Measurements from ENCODE around the gene SLC9A7.

The SLC9A7 gene

GRCh38 chrX:46722742-46723568, 36.0 kb downstream of the SLC9A7 start:
- TF ChIP-seq, protein P1, sequence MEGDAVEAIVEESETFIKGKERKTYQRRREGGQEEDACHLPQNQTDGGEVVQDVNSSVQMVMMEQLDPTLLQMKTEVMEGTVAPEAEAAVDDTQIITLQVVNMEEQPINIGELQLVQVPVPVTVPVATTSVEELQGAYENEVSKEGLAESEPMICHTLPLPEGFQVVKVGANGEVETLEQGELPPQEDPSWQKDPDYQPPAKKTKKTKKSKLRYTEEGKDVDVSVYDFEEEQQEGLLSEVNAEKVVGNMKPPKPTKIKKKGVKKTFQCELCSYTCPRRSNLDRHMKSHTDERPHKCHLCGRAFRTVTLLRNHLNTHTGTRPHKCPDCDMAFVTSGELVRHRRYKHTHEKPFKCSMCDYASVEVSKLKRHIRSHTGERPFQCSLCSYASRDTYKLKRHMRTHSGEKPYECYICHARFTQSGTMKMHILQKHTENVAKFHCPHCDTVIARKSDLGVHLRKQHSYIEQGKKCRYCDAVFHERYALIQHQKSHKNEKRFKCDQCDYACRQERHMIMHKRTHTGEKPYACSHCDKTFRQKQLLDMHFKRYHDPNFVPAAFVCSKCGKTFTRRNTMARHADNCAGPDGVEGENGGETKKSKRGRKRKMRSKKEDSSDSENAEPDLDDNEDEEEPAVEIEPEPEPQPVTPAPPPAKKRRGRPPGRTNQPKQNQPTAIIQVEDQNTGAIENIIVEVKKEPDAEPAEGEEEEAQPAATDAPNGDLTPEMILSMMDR (IDR thresholded peaks at IDR 0.05; ENCODE audit: extremely low read depth, insufficient read depth, missing control alignments), result no peak
- no peak for DNase-seq (ENCODE audit: low spot score)
- in situ Hi-C loops (cut with MboI; ENCODE audit: low pct_unique_long_range_greater_than_20kb, low sequenced_read_pairs, unreplicated experiment), result no loop called here

DNA sequence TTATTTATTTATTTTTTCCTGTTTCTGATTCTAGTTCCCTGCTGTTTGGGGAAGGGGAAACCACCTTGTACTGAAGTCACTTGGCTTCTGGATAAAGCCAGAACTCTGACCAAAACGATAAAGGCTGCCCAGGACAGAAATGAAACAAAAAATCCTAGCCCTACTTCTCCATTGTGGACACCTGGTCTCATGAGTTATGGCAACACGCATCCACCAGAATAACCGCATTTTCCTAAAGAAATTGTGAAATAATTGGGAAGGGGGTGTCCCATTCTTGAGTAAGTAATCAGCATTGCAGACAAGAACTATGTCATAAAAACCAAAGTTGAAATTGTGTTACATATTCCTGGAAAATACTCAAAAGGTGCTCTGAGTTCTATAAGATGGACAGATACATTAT, 42.1 kb downstream of the SLC9A7 start:
- in situ Hi-C loops (cut with MboI; ENCODE audit: low pct_unique_long_range_greater_than_20kb, low sequenced_read_pairs, unreplicated experiment), result no loop called here
- TF ChIP-seq, protein P1 (IDR thresholded peaks at IDR 0.05; ENCODE audit: extremely low read depth, insufficient read depth, missing control alignments), result no peak
- DNase-seq (ENCODE audit: low spot score), result no peak

DNA sequence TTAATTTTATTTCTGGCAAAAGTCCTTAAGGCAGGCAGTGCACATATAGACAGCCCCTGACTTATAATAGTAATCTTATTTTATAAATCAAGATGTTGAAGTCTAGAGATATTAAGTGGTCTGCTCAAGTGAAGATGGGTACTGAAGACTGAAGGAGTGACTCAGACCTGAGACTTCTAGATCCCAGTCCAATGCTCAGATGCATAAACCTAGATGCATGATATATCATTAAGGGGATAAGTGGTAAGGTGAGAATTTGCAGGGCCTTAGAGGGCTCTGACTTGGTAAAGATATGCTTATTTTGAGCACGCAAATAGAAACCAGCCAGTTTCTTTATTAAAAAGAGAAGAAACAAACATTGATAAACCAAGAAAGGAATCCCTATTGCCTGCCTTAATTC, 42.9 kb downstream of the SLC9A7 start:
- TF ChIP-seq, protein P1 (IDR thresholded peaks at IDR 0.05; ENCODE audit: extremely low read depth, insufficient read depth, missing control alignments), result no peak
- in situ Hi-C loops (cut with MboI; ENCODE audit: low pct_unique_long_range_greater_than_20kb, low sequenced_read_pairs, unreplicated experiment), result no loop called here
- DNase-seq (ENCODE audit: low spot score), result no peak

- DNase-seq (ENCODE audit: low spot score), result no peak
- TF ChIP-seq, protein P1 (IDR thresholded peaks at IDR 0.05; ENCODE audit: extremely low read depth, insufficient read depth, missing control alignments), result no peak
Measured at GRCh38 chrX:46715530-46715929, 43.4 kb downstream of the SLC9A7 start.

DNA sequence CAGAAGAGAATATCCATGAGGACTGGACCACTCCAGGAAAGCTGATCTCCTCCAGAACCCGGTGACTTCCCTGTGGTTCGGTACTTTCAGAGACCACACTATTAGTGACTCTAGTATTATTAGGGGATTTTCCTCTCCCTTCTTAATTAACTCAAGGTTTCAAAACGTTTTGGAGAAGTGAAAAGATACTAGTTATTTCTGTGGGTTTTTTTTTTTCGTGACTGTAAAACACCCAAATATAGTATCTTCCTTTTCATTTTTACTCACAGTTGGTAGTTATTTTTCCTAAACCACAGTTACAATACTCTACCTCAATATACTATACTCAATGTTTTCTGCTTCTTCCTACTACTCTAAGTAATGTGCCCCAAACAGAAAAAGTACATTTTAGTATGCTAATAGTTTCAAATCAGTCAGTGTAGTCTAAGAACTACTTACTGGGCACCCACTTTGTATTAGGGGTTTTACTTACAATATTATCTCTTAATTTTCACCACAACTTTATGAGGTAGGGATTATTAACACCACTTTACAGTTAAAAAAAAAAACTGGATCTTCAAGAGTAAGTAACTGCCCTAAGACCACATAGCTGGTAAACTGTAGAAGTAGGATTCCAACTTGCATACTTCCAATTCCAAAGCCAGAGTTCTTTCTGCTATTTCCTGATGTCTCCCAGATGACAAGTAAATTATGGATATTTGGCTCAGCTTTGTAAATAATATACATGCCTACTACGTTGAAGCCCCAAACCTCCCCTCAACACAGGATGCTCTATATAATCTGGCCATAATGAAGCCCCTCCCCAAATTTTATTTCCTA, 45.0 kb downstream of the SLC9A7 start:
- in situ Hi-C loops (cut with MboI; ENCODE audit: low pct_unique_long_range_greater_than_20kb, low sequenced_read_pairs, unreplicated experiment), result no loop called here
- TF ChIP-seq, protein P1 (IDR thresholded peaks at IDR 0.05; ENCODE audit: extremely low read depth, insufficient read depth, missing control alignments), result no peak
- DNase-seq (ENCODE audit: low spot score), result peak; percentile 24

More at GRCh38 chrX:46715530-46715929, 43.4 kb downstream of the SLC9A7 start:
- in situ Hi-C loops (cut with MboI; ENCODE audit: low pct_unique_long_range_greater_than_20kb, low sequenced_read_pairs, unreplicated experiment), result no loop called here

DNA sequence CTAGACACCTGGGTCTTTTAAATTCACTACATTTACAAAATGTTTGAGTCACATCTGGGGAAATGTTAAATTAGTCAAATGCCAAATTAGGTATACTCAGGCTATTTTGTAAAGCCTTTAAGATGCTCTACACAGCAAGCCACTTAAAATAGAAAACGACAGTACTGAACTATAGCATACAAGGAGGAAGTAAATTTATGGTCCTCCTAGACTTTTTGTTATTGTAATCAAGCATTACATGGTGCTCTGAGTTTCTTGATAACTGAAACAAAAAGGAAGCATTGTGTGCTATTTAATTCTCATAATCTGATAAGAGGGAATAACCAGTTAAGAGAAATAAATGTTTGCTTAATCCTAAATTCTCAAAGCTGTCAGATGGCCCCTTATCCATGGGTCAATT, 46.2 kb downstream of the SLC9A7 start:
- TF ChIP-seq, protein P1 (IDR thresholded peaks at IDR 0.05; ENCODE audit: extremely low read depth, insufficient read depth, missing control alignments), result no peak
- DNase-seq (ENCODE audit: low spot score), result no peak
- in situ Hi-C loops (cut with MboI; ENCODE audit: low pct_unique_long_range_greater_than_20kb, low sequenced_read_pairs, unreplicated experiment), result no loop called here
